MCF 10A (cell line): ENCODE results near the gene PFN4. TPM values are rescaled to one million over a fixed set of nuclear protein-coding genes. Genes with fewer than 3 reads are reported as not detected.

Source experiments
- BruUV-seq: library from RNA; stranded (reverse); fragments of 400-500 nt; replicated peaks from 2 replicates; lab custom pipeline; 2021; lab: Mats Ljungman, UMichigan
- CTCF ChIA-PET: fragments of 300-600 bp; sonication (Branson Sonifier 250); formaldehyde crosslinking; extraction: SDS; loops from one replicate; lab custom pipeline; 2021; ENCODE audit warnings: antibody characterized with exemption, inconsistent platforms; lab: Yijun Ruan, JAX
- POLR2A ChIA-PET: fragments of 300-600, 350-650 bp; sonication (Branson Sonifier 250); formaldehyde crosslinking; extraction: SDS; loops from one replicate; lab custom pipeline; 2020; ENCODE audit warnings: antibody characterized with exemption, inconsistent platforms; lab: Yijun Ruan, JAX
- DNase-seq: peaks from one replicate; pipeline ENCODE4 v3.0.0-alpha.2; 2018; ENCODE audit not compliant: unreplicated experiment
- H3K27ac Mint-ChIP-seq: one replicate; pipeline ENCODE4 v1.8.0; 2022; ENCODE audit warnings: mild to moderate bottlenecking, low read depth, mixed read lengths; ENCODE audit not compliant: unreplicated experiment
- H3K27me3 Mint-ChIP-seq: one replicate; pipeline ENCODE4 v1.8.0; 2022; ENCODE audit warnings: mixed read lengths; ENCODE audit not compliant: insufficient read depth, unreplicated experiment
- H3K36me3 Mint-ChIP-seq: one replicate; pipeline ENCODE4 v1.8.0; 2022; ENCODE audit warnings: mild to moderate bottlenecking, moderate library complexity, mixed read lengths; ENCODE audit not compliant: insufficient read depth, unreplicated experiment
- H3K4me1 Mint-ChIP-seq: one replicate; pipeline ENCODE4 v1.8.0; 2022; ENCODE audit warnings: mixed read lengths; ENCODE audit not compliant: insufficient read depth, unreplicated experiment
- H3K4me3 Mint-ChIP-seq: one replicate; pipeline ENCODE4 v1.8.0; 2022; ENCODE audit warnings: mild to moderate bottlenecking, moderate library complexity, mixed read lengths; ENCODE audit not compliant: unreplicated experiment
- H3K9me3 Mint-ChIP-seq: one replicate; pipeline ENCODE4 v1.8.0; 2022; ENCODE audit warnings: mixed read lengths; ENCODE audit not compliant: unreplicated experiment
- intact Hi-C: fragments of 100-400 bp; cut with micrococcal nuclease; formaldehyde crosslinking; loops from 2 replicates; pipeline ENCODE4 v1.14.1; 2022
- total RNA-seq: library from RNA; stranded (reverse); gene quantifications from 2 replicates; pipeline ENCODE4 v1.2.3, GENCODE V29; 2022
- TF ChIP-seq, protein P1 (sequence below): fragments of 200-600 bp; IDR thresholded peaks from one replicate; pipeline ENCODE4 v1.8.0; 2022; ENCODE audit warnings: antibody characterized with exemption, mild to moderate bottlenecking; ENCODE audit not compliant: unreplicated experiment

The PFN4 gene
- total RNA-seq, 1 experiment from 2014 or later: 1.8 TPM

DNA sequence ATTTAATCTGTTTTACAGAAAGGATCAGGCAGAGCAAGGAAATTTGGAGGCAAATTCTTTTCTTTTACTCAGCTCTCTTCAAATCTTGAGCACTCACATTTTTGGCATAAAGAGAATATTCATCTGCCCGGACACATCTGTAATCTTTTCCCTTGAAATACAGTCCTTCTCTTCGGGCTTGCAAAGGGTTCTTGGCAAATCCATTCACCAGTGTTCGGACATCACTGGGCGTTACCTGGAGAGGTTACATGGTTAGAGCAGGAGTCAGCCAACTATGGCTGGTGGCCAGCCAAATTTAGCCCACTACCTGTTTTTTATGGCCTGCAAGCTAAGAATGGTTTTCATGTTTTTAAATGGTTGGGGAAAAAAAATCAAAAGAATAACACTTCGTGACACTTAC lies 2.1 kb downstream of the PFN4 start:
- no peaks in the 10 kb centered on the region for H3K36me3 Mint-ChIP-seq
- H3K4me3 Mint-ChIP-seq: no peak overlapping the region
- no peaks in the 10 kb centered on the region for H3K27me3 Mint-ChIP-seq
- ChIA-PET POLR2A (interaction anchor here (5.4 kb wide), 1 partner anchor 37 kb away, joined by 57 read pairs; the partner anchor contains the start of gene TP53I3), CTCF (interaction anchor here (2.0 kb wide), 1 partner anchor 37 kb away, joined by 20 read pairs; the partner anchor contains the start of gene TP53I3)
- no peak for DNase-seq
- intact Hi-C loops: no loop called here
- no peaks in the 10 kb centered on the region for H3K9me3 Mint-ChIP-seq
- H3K27ac Mint-ChIP-seq: no peak overlapping the region
- BruUV-seq: no TSS peak
- TF ChIP-seq, protein P1, sequence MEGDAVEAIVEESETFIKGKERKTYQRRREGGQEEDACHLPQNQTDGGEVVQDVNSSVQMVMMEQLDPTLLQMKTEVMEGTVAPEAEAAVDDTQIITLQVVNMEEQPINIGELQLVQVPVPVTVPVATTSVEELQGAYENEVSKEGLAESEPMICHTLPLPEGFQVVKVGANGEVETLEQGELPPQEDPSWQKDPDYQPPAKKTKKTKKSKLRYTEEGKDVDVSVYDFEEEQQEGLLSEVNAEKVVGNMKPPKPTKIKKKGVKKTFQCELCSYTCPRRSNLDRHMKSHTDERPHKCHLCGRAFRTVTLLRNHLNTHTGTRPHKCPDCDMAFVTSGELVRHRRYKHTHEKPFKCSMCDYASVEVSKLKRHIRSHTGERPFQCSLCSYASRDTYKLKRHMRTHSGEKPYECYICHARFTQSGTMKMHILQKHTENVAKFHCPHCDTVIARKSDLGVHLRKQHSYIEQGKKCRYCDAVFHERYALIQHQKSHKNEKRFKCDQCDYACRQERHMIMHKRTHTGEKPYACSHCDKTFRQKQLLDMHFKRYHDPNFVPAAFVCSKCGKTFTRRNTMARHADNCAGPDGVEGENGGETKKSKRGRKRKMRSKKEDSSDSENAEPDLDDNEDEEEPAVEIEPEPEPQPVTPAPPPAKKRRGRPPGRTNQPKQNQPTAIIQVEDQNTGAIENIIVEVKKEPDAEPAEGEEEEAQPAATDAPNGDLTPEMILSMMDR: no peak
- peaks cover 16% of the 10 kb centered on the region for H3K4me1 Mint-ChIP-seq

DNA sequence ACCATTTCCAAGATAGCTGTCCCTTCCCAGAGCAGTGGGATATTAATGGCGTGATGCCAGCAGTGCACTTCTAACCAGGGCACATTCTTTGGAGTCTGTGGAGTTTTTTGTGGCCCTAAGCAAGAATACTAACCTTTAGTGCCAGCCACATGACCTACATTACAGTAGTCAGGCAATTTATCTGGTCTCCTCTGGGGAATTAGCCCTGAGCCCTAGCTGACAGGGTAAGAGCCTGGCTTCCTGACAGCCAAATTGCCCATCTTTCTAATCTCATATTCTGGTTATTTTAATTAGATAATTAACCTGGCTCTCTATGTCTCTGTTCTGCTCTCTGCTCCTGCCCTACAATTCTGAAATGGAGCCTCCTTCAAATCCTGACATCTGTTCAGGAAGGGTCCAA lies 5.2 kb downstream of the PFN4 start:
- CTCF ChIA-PET: no interaction called here
- intact Hi-C loops: no loop called here
- no peaks in the 10 kb centered on the region for H3K36me3 Mint-ChIP-seq

DNA sequence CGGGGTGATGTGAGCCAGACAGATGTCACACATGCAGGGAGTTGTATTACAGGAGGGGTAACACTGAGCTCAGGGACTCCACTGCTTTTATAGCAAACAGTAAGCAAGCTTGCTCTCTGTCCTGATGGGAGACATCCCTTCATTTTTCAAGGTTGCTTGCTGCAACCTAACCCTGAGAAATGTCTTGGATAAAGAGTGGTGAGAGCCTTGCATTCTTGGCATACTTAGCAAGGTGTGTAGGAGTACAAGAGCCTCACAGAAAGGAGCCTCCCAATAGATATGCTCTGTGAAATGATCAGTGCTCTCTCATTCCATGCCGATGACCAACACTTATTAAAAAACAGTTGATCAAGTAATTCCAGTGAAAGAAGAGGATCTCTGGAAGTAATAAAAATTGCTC lies 8.1 kb downstream of the PFN4 start:
- Mint-ChIP-seq H3K27me3 (no peaks in the 10 kb centered on the region), H3K27ac (no peak overlapping the region), H3K4me3 (no peak overlapping the region), H3K4me1 (peaks cover 9% of the 10 kb centered on the region), H3K36me3 (peaks cover 4% of the 10 kb centered on the region), H3K9me3 (peaks cover 6% of the 10 kb centered on the region)
- DNase-seq: no peak
- TF ChIP-seq, protein P1: no peak
- intact Hi-C loops: no loop called here
- BruUV-seq: no TSS peak
- ChIA-PET CTCF (interaction anchor here (0.6 kb wide), 1 partner anchor 198 kb away, joined by 3 read pairs; no protein-coding TSS in a partner anchor), POLR2A (interaction anchor here (1.1 to 1.2 kb wide), 2 partner anchors 9 kb away, joined by 3 read pairs; no protein-coding TSS in a partner anchor)

More for the DNA sequence above, 5.2 kb downstream of the PFN4 start:
- Mint-ChIP-seq H3K9me3 (peaks cover 1% of the 10 kb centered on the region), H3K27me3 (no peaks in the 10 kb centered on the region), H3K4me1 (no peaks in the 10 kb centered on the region), H3K4me3 (no peak overlapping the region), H3K27ac (no peak overlapping the region)
- BruUV-seq: no TSS peak
- POLR2A ChIA-PET: no interaction called here
- no peak for DNase-seq
- TF ChIP-seq, protein P1: no peak

DNA sequence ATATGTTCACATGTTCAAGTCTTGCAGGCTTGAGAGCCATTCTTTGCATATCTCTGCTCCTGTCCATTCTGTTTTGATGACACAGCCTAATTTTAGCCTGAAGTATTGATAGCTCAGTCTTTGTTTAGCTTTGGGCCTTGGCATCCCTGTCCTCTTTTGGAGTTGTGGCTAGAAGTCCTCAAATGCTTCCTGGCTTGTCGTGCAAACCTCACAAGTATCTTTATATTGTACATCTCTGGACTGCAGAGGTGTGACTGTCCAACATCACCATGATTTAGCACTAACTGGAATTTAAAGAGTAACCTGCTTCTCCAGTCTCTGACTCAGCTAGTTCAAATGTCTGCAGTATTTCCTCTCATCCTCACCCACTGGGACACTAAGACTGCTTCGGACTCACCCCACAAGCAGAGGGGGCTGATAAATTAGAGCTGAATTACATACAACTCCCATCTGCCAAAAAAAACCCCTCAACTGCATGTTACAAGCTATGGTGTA lies 11.7 kb downstream of the PFN4 start:
- H3K27ac Mint-ChIP-seq: no peak overlapping the region
- H3K9me3 Mint-ChIP-seq: peaks cover 22% of the 10 kb centered on the region
- H3K27me3 Mint-ChIP-seq: no peaks in the 10 kb centered on the region
- POLR2A ChIA-PET: interaction anchor here (1.4 to 2.6 kb wide), 2 partner anchors 8 to 11 kb away, joined by 7 to 15 read pairs; no protein-coding TSS in a partner anchor
- TF ChIP-seq, protein P1: no peak
- no peak overlapping the region for H3K4me3 Mint-ChIP-seq
- no TSS peak for BruUV-seq
- H3K36me3 Mint-ChIP-seq: peaks cover 12% of the 10 kb centered on the region
- peaks cover 21% of the 10 kb centered on the region for H3K4me1 Mint-ChIP-seq
- intact Hi-C loops: no loop called here
- DNase-seq: no peak
- CTCF ChIA-PET: interaction anchor here (0.8 to 1.0 kb wide), 2 partner anchors 72 to 131 kb away, joined by 3 read pairs; no protein-coding TSS in a partner anchor
